A172 (cell line): ENCODE data around the gene RTN4RL1. TPM values are rescaled to one million over a fixed set of nuclear protein-coding genes. Genes with fewer than 3 reads are reported as not detected.

Experiments
- DNase-seq: peaks from one replicate; pipeline ENCODE4 v3.0.0-alpha.2; 2015; ENCODE audit warnings: low spot score
- total RNA-seq: library from RNA; depleted of rRNA; stranded (reverse); fragments of >200 nt; shearing (Covaris generic); gene quantifications from 2 replicates; pipeline ENCODE4 v1.2.3, GENCODE V29; 2014

RTN4RL1 gene
- total RNA-seq, 1 experiment from 2014 or later, result 2.2 TPM

GRCh38 chr17:2047590-2047989 lies 22.5 kb upstream of the RTN4RL1 start:
- no peak for DNase-seq

GRCh38 chr17:2044263-2044894 lies 19.2 kb upstream of the RTN4RL1 start:
- no peak for DNase-seq

- DNase-seq, result peak; percentile 76
These were observed 18.7 kb upstream of the RTN4RL1 start for GRCh38 chr17:2043785-2044184.

- no peak for DNase-seq
These were observed 17.8 kb upstream of the RTN4RL1 start for GRCh38 chr17:2042933-2043332.

- no peak for DNase-seq
These were observed 17.3 kb upstream of the RTN4RL1 start for GRCh38 chr17:2042390-2042847.

- peak; percentile 89 for DNase-seq
These were observed 16.6 kb upstream of the RTN4RL1 start, which contains the start of gene OVCA2 for GRCh38 chr17:2041561-2042389. Gene OVCA2 (plus strand): TSS chr17:2042022. CDS start chr17:2042048, 26 bp downstream.

- peak; percentile 35 for DNase-seq
These were observed 15.9 kb upstream of the RTN4RL1 start for GRCh38 chr17:2040942-2041560.

GRCh38 chr17:2040219-2040827 lies 15.2 kb upstream of the RTN4RL1 start:
- no peak for DNase-seq

- no peak for DNase-seq
These were observed 12.0 kb upstream of the RTN4RL1 start for GRCh38 chr17:2037155-2037554.

GRCh38 chr17:2035541-2036488 lies 10.7 kb upstream of the RTN4RL1 start:
- DNase-seq, result no peak

GRCh38 chr17:2034806-2035540 lies 9.8 kb upstream of the RTN4RL1 start:
- DNase-seq, result peak; percentile 65

- DNase-seq, result peak; percentile 38
These were observed 9.0 kb upstream of the RTN4RL1 start for GRCh38 chr17:2034157-2034556.

- DNase-seq, result no peak
These were observed 8.0 kb upstream of the RTN4RL1 start for GRCh38 chr17:2033153-2033552.

- DNase-seq, result no peak
These were observed 5.6 kb upstream of the RTN4RL1 start for GRCh38 chr17:2030779-2031163.

- peak; percentile 92 for DNase-seq
These were observed 5.0 kb upstream of the RTN4RL1 start, which contains the start of gene DPH1 for GRCh38 chr17:2029911-2030778. Gene DPH1 (plus strand): TSS chr17:2030153. CDS start chr17:2030170, 17 bp downstream.

GRCh38 chr17:2028737-2029136 lies 3.6 kb upstream of the RTN4RL1 start:
- DNase-seq, result no peak

GRCh38 chr17:2028234-2028614 lies 3.1 kb upstream of the RTN4RL1 start:
- no peak for DNase-seq

GRCh38 chr17:2027528-2028233 lies 2.5 kb upstream of the RTN4RL1 start:
- no peak for DNase-seq
